HG02852 (cell line): ENCODE measurements around the gene CD2BP2.
"Not testable (repeated sequence)": the region's sequence is repeated elsewhere in the genome, so short reads cannot be mapped to it uniquely, and the experiment has no call there.

Experiments
- ATAC-seq: cut with Tn5 transposase; IDR thresholded peaks from one replicate; pipeline ENCODE4 v1.9.1; 2021; ENCODE audit warnings: mild to moderate bottlenecking, moderate library complexity; ENCODE audit not compliant: unreplicated experiment

The CD2BP2 gene

GRCh38 chr16:30355144-30355953, at the start of gene CD2BP2:
Gene CD2BP2, minus strand, starts transcription at chr16:30355308. Its CDS starts 627 bp downstream, at chr16:30354681.
- peak; percentile 61 for ATAC-seq

- ATAC-seq, result no peak
Measured at GRCh38 chr16:30401768-30402425, 46.8 kb upstream of the CD2BP2 start.

- ATAC-seq, result peak; percentile 8
Measured at GRCh38 chr16:30399435-30400186, 44.5 kb upstream of the CD2BP2 start.

GRCh38 chr16:30398661-30399434, 43.7 kb upstream of the CD2BP2 start:
- ATAC-seq, result no peak

GRCh38 chr16:30397776-30398660, 42.9 kb upstream of the CD2BP2 start:
- no peak for ATAC-seq

GRCh38 chr16:30397056-30397455, 41.9 kb upstream of the CD2BP2 start:
- no peak for ATAC-seq

- ATAC-seq, result not testable (repeated sequence)
Measured at GRCh38 chr16:30396627-30397026, 41.5 kb upstream of the CD2BP2 start.

- peak; percentile 13 for ATAC-seq
Measured at GRCh38 chr16:30395992-30396585, 41.0 kb upstream of the CD2BP2 start.

- peak; percentile 62 for ATAC-seq
Measured at GRCh38 chr16:30395155-30395991, 40.3 kb upstream of the CD2BP2 start, which contains the start of gene ZNF48. Gene ZNF48, plus strand, starts transcription at chr16:30395420. Its CDS starts 375 bp downstream, at chr16:30395795.

- no peak for ATAC-seq
Measured at GRCh38 chr16:30394592-30395154, 39.6 kb upstream of the CD2BP2 start.

- ATAC-seq, result no peak
Measured at GRCh38 chr16:30383521-30383920, 28.4 kb upstream of the CD2BP2 start.

GRCh38 chr16:30382111-30382881, 27.2 kb upstream of the CD2BP2 start, which contains the start of gene SEPTIN1:
Gene SEPTIN1, minus strand, starts transcription at chr16:30382561. Its CDS starts 19 bp downstream, at chr16:30382542.
- no peak for ATAC-seq

GRCh38 chr16:30381291-30382041, 26.4 kb upstream of the CD2BP2 start:
- no peak for ATAC-seq

- no peak for ATAC-seq
Measured at GRCh38 chr16:30380803-30381208, 25.7 kb upstream of the CD2BP2 start.

GRCh38 chr16:30380072-30380802, 25.1 kb upstream of the CD2BP2 start:
- ATAC-seq, result no peak
